Peyer's patch (tissue), 4 donors: ENCODE results near the gene ATG4D. TPM values are rescaled to one million over a fixed set of nuclear protein-coding genes. Genes with fewer than 3 reads are reported as not detected.

ENCODE experiments used
- DNase-seq, 3 donors: peaks; one replicate each; pipeline ENCODE4 v3.0.0-alpha.2; 2017 to 2019
- H3K27ac ChIP-seq, 4 donors: fragments of 200-600 bp; sonication (generic); one replicate each; pipeline ENCODE4 v1.5.1; 2016 to 2019
- H3K27me3 ChIP-seq, 2 donors: fragments of 200-600 bp; sonication (generic); one replicate each; pipeline ENCODE4 v1.5.1; 2019
- H3K36me3 ChIP-seq, 3 donors: fragments of 200-600 bp; sonication (generic); one replicate each; pipeline ENCODE4 v1.5.1; 2016 to 2019
- H3K4me1 ChIP-seq, 4 donors: fragments of 200-600 bp; sonication (generic); one replicate each; pipeline ENCODE4 v1.5.1; 2016 to 2019
- H3K4me3 ChIP-seq, 4 donors: fragments of 200-600 bp; sonication (generic); 1 replicate in 3 of 4; 2 replicates in 1 of 4; pipeline ENCODE4 v1.5.1; 2016 to 2019; ENCODE audit warnings: mild to moderate bottlenecking in 1 of 4
- H3K9me3 ChIP-seq, 4 donors: fragments of 200-600 bp; sonication (generic); one replicate each; pipeline ENCODE4 v1.5.1; 2016 to 2019; ENCODE audit warnings: mild to moderate bottlenecking in 1 of 4
- CTCF ChIP-seq, 6 experiments: fragments of 450-650 bp in 4 of 6; fragments of 200-600 bp in 2 of 6; sonication (generic) in 1 of 6; IDR thresholded peaks; one replicate each; pipeline ENCODE4 v1.5.1; 2017 to 2019; ENCODE audit warnings: antibody characterized with exemption in 6 of 6, mild to moderate bottlenecking in 3 of 6, moderate library complexity in 1 of 6
- POLR2A ChIP-seq, 2 donors: fragments of 450-650 bp; IDR thresholded peaks; one replicate each; pipeline ENCODE4 v1.5.1; 2017; ENCODE audit warnings: antibody characterized with exemption in 2 of 2, mild to moderate bottlenecking in 2 of 2, moderate library complexity in 2 of 2
- total RNA-seq, 4 donors: library from RNA; depleted of rRNA; stranded (reverse); fragments of >200 nt; gene quantifications; one replicate each; pipeline ENCODE4 v1.1.0, GENCODE V29; 2016

The ATG4D gene
- total RNA-seq, 4 donors from 2014 or later = 36.3 to 169 (median 150) TPM

- Histone ChIP-seq H3K9me3 (no peaks in the 10 kb centered on the region), H3K27me3 (no peaks in the 10 kb centered on the region), H3K4me1 (no peaks in the 10 kb centered on the region), H3K36me3 (no peaks in the 10 kb centered on the region), H3K27ac (peak within 1 kb of the TSS in 2 of 4 donors; percentile 32 to 58), H3K4me3 (peak within 1 kb of the TSS in 3 of 4 donors; percentile 43 to 70 (median 65))
- TF ChIP-seq POLR2A (IDR thresholded peaks at IDR 0.05) (peak; percentile 27 to 30), CTCF (IDR thresholded peaks at IDR 0.05) (peak in 1 of 6 experiments; percentile 5)
- DNase-seq = peak in 2 of 3 donors; percentile 76 to 79
Measured at GRCh38 chr19:10587022-10587838, 43.5 kb downstream of the ATG4D start, which contains the start of gene AP1M2. Gene AP1M2, minus strand, starts transcription at chr19:10587312. Its CDS starts 81 bp downstream, at chr19:10587231.

GRCh38 chr19:10587839-10588150 lies 44.1 kb downstream of the ATG4D start:
- Histone ChIP-seq H3K36me3 (no peaks in the 10 kb centered on the region), H3K27me3 (no peaks in the 10 kb centered on the region), H3K9me3 (no peaks in the 10 kb centered on the region), H3K27ac (no peak overlapping the region), H3K4me1 (no peaks in the 10 kb centered on the region), H3K4me3 (no peak overlapping the region)
- no peak for TF ChIP-seq CTCF (IDR thresholded peaks at IDR 0.05)
- no peak for TF ChIP-seq POLR2A (IDR thresholded peaks at IDR 0.05)
- no peak for DNase-seq

GRCh38 chr19:10593148-10593547 lies 49.4 kb downstream of the ATG4D start:
- Histone ChIP-seq H3K36me3 (no peaks in the 10 kb centered on the region), H3K9me3 (no peaks in the 10 kb centered on the region), H3K4me3 (no peak overlapping the region), H3K4me1 (peaks cover 0 to 15% (median 6%) of the 10 kb centered on the region in 4 donors), H3K27ac (peak overlapping the region in 1 of 4 donors; percentile 66), H3K27me3 (no peaks in the 10 kb centered on the region)
- no peak for TF ChIP-seq CTCF (IDR thresholded peaks at IDR 0.05)
- no peak for TF ChIP-seq POLR2A (IDR thresholded peaks at IDR 0.05)
- peak in 1 of 3 donors; percentile 50 for DNase-seq

- H3K36me3 ChIP-seq = no peaks in the 10 kb centered on the region
- no peak overlapping the region for H3K4me3 ChIP-seq
- peaks cover 0 to 15% (median 6%) of the 10 kb centered on the region in 4 donors for H3K4me1 ChIP-seq
- TF ChIP-seq POLR2A (IDR thresholded peaks at IDR 0.05) = no peak
- no peak for TF ChIP-seq CTCF (IDR thresholded peaks at IDR 0.05)
- H3K27me3 ChIP-seq = no peaks in the 10 kb centered on the region
- DNase-seq = peak in 2 of 3 donors; percentile 71 to 77
- H3K27ac ChIP-seq = peak overlapping the region in 1 of 4 donors; percentile 66
- no peaks in the 10 kb centered on the region for H3K9me3 ChIP-seq
Measured at GRCh38 chr19:10593820-10594637, 50.3 kb downstream of the ATG4D start.

- no peaks in the 10 kb centered on the region for H3K9me3 ChIP-seq
- H3K36me3 ChIP-seq = no peaks in the 10 kb centered on the region
- H3K4me1 ChIP-seq = peaks cover 0 to 16% (median 7%) of the 10 kb centered on the region in 4 donors
- H3K27ac ChIP-seq = no peak overlapping the region
- H3K4me3 ChIP-seq = no peak overlapping the region
- DNase-seq = no peak
- H3K27me3 ChIP-seq = no peaks in the 10 kb centered on the region
- TF ChIP-seq POLR2A (IDR thresholded peaks at IDR 0.05) = no peak
- TF ChIP-seq CTCF (IDR thresholded peaks at IDR 0.05) = no peak
Measured at GRCh38 chr19:10600149-10600548, 56.4 kb downstream of the ATG4D start.
